Measurements from ENCODE around the gene ZNG1F.
"Not testable (repeated sequence)": the region's sequence is repeated elsewhere in the genome, so short reads cannot be mapped to it uniquely, and the experiment has no call there.

Gene ZNG1F

GRCh38 chr9:41120696-41121095 lies 68.4 kb downstream of the ZNG1F start:
- not testable (repeated sequence) for DNase-seq

DNA sequence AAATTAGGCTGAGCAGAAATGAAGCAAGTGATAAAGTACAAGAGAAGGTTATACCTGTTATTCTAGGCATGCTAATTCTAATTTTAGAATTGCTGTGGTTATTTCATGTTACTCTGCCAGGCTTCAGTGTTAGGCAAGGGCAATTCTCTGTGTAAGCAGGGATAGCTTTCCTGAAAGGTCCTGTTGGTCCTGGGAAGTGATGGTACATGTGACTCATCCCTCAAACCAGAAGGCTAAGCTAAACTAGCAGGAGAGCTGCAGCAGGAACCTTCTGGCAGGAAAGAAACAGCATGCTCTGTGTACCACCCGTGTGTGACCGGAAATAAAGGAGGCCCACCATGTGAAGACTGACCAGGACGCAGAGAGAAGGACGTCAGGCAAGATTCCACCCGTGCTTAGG lies 69.4 kb downstream of the ZNG1F start:
- DNase-seq = not testable (repeated sequence)

- not testable (repeated sequence) for DNase-seq
Observed at GRCh38 chr9:41119311-41119710, 69.8 kb downstream of the ZNG1F start.

DNA sequence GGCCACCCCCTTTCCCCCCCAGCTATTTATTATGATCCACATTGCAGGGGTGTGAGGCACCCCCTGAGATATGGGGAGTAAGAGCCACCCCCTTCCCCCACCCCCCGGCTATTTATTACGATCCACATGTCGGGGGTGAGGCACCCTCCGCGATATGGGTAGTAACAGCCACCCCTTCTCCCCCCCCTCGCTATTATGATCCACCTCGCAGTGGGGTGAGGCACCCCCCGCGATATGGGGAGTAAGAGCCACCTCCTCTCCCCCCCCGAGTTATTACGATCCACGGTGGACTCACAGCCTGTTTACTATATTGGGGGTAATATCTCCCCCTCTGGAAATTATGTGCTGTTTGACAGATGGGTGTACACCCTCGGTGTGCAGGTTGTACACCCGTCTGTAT lies 75.8 kb downstream of the ZNG1F start:
- DNase-seq = not testable (repeated sequence)

DNA sequence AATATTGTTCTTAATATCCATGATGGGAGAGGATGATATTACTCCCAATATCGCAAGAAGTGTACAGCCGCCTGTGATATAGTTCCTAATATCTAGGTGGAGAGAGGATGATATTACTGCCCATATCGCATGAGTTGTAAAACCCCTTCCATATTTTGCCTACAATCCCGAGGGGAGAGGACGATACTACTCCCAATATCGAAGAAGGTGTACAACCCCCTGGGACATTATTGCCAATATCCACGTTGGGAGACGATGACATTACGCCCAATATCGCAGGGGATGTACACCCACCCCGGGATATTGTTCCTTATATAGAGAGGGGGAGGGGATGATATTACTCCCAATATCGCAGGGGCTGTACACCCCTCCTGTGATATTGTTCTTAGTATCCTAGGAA lies 77.7 kb downstream of the ZNG1F start:
- DNase-seq = not testable (repeated sequence)

DNA sequence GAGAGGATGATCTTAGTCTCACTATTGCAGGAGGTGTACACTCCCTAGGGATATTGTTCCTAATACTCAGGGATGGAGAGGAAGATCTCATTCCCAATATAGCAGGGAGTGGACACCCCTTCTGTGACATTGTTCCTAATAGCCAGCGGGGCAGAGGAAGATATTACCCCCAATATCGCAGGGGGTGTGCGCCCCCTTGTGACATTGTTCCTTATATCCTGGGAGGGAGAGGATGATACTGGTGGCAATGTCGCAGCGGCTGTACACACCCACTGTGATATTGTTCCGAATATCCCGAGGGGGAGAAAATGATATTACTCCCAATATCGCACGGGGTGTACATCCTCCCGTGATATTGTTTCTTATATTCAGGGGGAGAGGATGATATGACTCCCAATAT lies 78.2 kb downstream of the ZNG1F start:
- not testable (repeated sequence) for DNase-seq

DNA sequence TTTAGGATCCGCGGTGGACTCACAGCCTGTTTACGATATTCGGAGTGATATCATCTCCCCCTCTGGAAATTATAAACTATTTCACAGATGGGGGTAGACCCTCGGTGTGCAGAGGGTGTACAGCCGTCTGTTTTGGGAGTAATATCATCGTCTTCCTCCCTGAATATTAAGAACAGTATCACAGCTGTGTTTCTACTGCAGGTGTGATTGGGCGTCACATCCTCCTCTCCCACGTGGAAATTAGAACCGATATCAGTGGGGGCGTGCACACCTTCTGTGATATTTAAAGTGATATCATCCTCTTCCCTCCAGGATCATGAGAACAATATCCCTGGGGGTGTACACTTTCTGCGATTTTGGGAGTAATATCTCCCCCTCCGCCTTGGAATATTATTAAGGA lies 79.9 kb downstream of the ZNG1F start:
- not testable (repeated sequence) for DNase-seq

- not testable (repeated sequence) for DNase-seq
Observed at GRCh38 chr9:41108816-41109215, 80.3 kb downstream of the ZNG1F start.

DNA sequence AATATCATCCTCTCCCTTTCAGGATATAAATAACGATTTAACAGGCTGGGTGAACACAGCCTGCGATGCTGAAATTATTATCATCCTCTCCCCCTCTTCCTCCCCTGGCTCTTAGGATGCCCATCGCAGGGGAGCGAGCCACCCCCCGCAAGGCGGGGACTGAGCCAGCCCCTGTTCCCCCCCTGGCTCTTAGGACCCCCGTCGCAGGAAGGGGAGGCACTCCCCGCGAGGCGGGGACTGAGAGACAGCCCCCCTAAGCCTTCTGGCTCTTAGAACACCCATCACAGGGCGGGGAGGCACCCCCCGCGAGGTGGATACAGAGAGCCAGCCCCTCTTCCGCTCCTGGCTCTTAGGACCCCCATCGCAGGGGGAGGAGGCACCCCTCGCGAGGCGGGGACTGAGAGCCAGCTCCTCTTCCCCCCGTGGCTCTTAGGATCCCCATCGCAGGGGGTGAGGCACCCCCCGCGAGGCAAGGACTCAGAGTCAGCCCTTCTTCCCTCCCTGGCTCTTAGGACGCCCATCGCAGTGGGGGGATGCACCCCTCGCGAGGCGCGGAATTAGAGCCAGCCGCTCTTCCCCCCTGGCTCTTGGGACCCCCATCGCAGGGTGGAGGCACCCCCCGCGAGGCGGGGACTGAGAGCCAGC lies 82.5 kb downstream of the ZNG1F start:
- not testable (repeated sequence) for DNase-seq

DNA sequence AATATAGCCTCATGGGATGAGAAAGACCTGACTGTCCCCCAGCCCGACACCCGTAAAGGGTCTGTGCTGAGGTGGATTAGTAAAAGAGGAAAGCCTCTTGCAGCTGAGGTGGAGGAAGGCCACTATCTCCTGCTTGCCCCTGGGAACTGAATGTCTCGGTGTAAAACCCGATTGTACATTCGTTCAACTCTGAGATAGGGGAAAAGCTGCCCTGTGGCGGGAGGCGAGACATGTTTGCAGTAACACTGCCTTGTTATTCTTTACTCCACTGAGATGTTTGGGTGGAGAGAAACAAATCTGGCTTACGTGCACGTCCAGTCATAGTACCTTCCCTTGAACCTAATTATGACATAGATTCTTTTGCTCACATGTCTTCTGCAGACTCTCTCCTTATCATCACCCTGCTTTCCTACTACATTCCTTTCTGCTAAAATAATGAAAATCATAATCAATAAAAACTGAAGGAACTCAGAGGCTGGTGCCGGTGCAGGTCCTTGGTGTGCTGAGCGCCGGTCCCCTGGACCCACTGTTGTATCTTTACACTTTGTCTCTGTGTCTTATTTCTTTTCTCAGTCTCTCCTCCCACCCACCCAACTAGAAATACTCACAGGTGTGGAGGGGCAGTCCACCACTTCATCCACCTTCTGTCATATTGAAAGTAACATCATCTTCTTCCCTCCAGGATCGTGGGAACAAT lies 83.4 kb downstream of the ZNG1F start:
- not testable (repeated sequence) for DNase-seq

- not testable (repeated sequence) for DNase-seq
Observed at GRCh38 chr9:41104542-41104941, 84.6 kb downstream of the ZNG1F start.

DNA sequence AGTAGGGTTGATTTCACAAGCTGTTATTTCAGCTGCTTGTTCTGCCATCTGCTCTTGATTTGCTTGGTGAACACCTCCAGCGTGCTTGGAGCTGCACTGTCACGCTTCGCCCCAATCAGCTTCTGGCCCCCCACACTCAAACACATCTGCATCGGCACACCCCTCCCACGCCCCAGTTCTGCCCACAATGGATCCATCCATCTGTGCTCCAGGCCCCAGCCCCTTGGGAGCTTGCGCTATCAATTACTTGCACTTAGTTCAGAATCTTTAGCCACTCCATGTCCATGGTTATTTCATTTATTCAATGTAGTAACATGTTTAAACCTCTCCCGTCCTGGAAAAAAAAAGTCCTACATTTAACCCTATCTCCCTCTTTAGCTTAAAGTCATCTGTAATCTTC lies 88.6 kb downstream of the ZNG1F start:
- not testable (repeated sequence) for DNase-seq

DNA sequence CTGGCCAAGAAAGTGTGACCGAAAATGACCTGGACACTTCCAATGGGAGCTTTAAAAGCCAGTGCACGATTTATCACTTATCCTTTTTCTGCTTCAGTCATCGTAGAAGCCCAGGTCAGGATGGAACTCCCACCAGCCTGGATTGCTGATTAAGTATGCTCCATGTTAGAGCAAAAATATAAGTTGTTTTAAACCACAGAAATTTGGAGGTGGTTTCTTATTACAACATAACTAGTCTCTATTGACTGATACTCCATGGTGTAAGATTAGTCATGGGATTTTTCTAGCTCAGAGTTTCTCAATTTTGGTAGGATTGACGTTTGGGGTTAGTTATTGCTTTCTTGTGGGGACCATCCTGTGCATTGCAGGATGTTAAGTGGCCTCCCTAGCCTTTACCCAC lies 90.4 kb downstream of the ZNG1F start:
- not testable (repeated sequence) for DNase-seq

GRCh38 chr9:41095060-41095459 lies 94.1 kb downstream of the ZNG1F start:
- not testable (repeated sequence) for DNase-seq

- DNase-seq = not testable (repeated sequence)
Observed at GRCh38 chr9:41094010-41094773, 94.9 kb downstream of the ZNG1F start.

DNA sequence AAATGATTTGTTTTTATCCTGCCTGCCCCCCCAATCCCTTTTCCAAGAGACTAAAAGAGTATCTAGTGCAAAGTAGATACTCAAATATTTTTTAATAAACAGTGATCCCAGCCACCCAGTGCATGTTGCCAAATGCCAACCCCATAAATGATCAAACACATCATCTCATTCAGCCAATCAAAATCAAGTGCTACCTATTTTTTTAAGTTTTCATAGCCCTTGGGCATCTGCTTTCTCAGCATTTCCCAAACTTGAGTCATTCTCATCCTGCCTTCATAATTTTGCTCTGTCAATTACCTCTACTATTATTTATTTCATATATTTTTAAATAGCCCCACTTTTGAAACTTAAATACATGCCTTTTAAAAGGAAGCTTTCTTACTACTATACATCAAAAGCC lies 98.2 kb downstream of the ZNG1F start:
- DNase-seq = not testable (repeated sequence)

DNA sequence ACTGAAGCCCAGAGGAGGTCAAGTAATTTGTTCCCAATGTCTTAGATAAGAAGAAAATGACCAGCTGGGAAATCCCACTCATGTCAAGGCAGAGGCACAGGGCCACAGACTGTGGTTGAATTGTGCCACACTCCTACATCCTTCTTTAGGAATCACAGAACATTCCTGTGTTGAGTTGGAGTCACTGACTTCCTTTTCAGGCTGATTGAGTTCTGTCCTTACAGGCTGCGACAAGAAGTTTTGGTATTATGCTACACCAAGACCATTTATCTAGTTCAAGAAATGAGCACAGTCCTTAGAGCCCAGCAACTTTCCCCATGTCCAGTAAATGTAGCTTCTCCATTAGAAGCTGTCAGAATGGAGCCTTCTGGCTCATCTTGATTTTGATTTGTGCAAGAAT lies 98.7 kb downstream of the ZNG1F start:
- not testable (repeated sequence) for DNase-seq

- DNase-seq = not testable (repeated sequence)
Observed at GRCh38 chr9:41088450-41089059, 100.6 kb downstream of the ZNG1F start.

DNA sequence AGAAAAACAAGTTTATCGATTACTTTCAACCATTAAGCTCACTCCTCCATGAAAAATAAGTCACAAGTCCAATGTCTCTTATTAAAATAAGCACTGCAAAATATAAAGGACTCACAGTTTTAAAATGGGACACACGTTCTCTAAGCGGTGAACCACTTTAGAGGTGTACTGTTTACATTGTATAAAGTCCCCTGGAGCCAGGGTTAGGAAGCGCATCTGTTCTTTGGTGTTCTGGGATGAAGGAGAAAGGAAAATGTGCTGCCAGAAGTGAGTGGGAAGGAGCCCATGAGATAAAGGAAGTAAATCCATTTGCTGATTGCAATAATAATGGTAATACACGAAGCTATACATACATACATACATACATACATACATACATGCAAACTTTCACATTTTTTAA lies 101.2 kb downstream of the ZNG1F start:
- not testable (repeated sequence) for DNase-seq

- not testable (repeated sequence) for DNase-seq
Observed at GRCh38 chr9:41087157-41087780, 101.8 kb downstream of the ZNG1F start.

GRCh38 chr9:41086685-41087084 lies 102.4 kb downstream of the ZNG1F start:
- DNase-seq = not testable (repeated sequence)

GRCh38 chr9:41086215-41086614 lies 102.9 kb downstream of the ZNG1F start:
- DNase-seq = not testable (repeated sequence)

GRCh38 chr9:41082358-41082757 lies 106.8 kb downstream of the ZNG1F start:
- not testable (repeated sequence) for DNase-seq
